Measurements from ENCODE around the gene STH.

Gene STH

GRCh38 chr17:45993962-45994627 lies 5.0 kb upstream of the STH start:
- no peaks in the 10 kb centered on the region for H3K9me3 ChIP-seq (ENCODE audit: severe bottlenecking)
- no peaks in the 10 kb centered on the region for H3K4me1 ChIP-seq (ENCODE audit: insufficient read depth, poor library complexity, severe bottlenecking)
- no peak overlapping the region for H3K4me3 ChIP-seq (ENCODE audit: severe bottlenecking)
- H3K27ac ChIP-seq (ENCODE audit: poor library complexity, severe bottlenecking) = no peak overlapping the region
- no peaks in the 10 kb centered on the region for H3K27me3 ChIP-seq (ENCODE audit: insufficient read depth, poor library complexity, severe bottlenecking)
- ATAC-seq (ENCODE audit: low read depth) = no peak
- no peaks in the 10 kb centered on the region for H3K36me3 ChIP-seq (ENCODE audit: low read depth)
- TF ChIP-seq CTCF (IDR thresholded peaks at IDR 0.05; ENCODE audit: poor library complexity, severe bottlenecking) = no peak
- no peak for DNase-seq (ENCODE audit: low spot score)

GRCh38 chr17:45994987-45995386 lies 4.1 kb upstream of the STH start:
- TF ChIP-seq CTCF (IDR thresholded peaks at IDR 0.05; ENCODE audit: poor library complexity, severe bottlenecking) = no peak
- ATAC-seq (ENCODE audit: low read depth) = no peak

GRCh38 chr17:45995627-45996270 lies 3.3 kb upstream of the STH start:
- no peaks in the 10 kb centered on the region for H3K36me3 ChIP-seq (ENCODE audit: low read depth)
- no peaks in the 10 kb centered on the region for H3K27me3 ChIP-seq (ENCODE audit: insufficient read depth, poor library complexity, severe bottlenecking)
- no peak overlapping the region for H3K27ac ChIP-seq (ENCODE audit: poor library complexity, severe bottlenecking)
- no peak for DNase-seq (ENCODE audit: low spot score)
- no peak for TF ChIP-seq CTCF (IDR thresholded peaks at IDR 0.05; ENCODE audit: poor library complexity, severe bottlenecking)
- H3K4me3 ChIP-seq (ENCODE audit: severe bottlenecking) = no peak overlapping the region
- H3K9me3 ChIP-seq (ENCODE audit: severe bottlenecking) = no peaks in the 10 kb centered on the region
- H3K4me1 ChIP-seq (ENCODE audit: insufficient read depth, poor library complexity, severe bottlenecking) = no peaks in the 10 kb centered on the region
- no peak for ATAC-seq (ENCODE audit: low read depth)

More at GRCh38 chr17:45994987-45995386, 4.1 kb upstream of the STH start:
- no peak for DNase-seq (ENCODE audit: low spot score)
- no peak overlapping the region for H3K27ac ChIP-seq (ENCODE audit: poor library complexity, severe bottlenecking)
- H3K27me3 ChIP-seq (ENCODE audit: insufficient read depth, poor library complexity, severe bottlenecking) = no peaks in the 10 kb centered on the region
- no peak overlapping the region for H3K4me3 ChIP-seq (ENCODE audit: severe bottlenecking)
- H3K9me3 ChIP-seq (ENCODE audit: severe bottlenecking) = no peaks in the 10 kb centered on the region
- H3K36me3 ChIP-seq (ENCODE audit: low read depth) = no peaks in the 10 kb centered on the region
- no peaks in the 10 kb centered on the region for H3K4me1 ChIP-seq (ENCODE audit: insufficient read depth, poor library complexity, severe bottlenecking)

- no peak overlapping the region for H3K27ac ChIP-seq (ENCODE audit: poor library complexity, severe bottlenecking)
- TF ChIP-seq CTCF (IDR thresholded peaks at IDR 0.05; ENCODE audit: poor library complexity, severe bottlenecking) = no peak
- H3K27me3 ChIP-seq (ENCODE audit: insufficient read depth, poor library complexity, severe bottlenecking) = no peaks in the 10 kb centered on the region
- no peaks in the 10 kb centered on the region for H3K4me1 ChIP-seq (ENCODE audit: insufficient read depth, poor library complexity, severe bottlenecking)
- no peaks in the 10 kb centered on the region for H3K9me3 ChIP-seq (ENCODE audit: severe bottlenecking)
- no peaks in the 10 kb centered on the region for H3K36me3 ChIP-seq (ENCODE audit: low read depth)
- DNase-seq (ENCODE audit: low spot score) = no peak
- no peak overlapping the region for H3K4me3 ChIP-seq (ENCODE audit: severe bottlenecking)
- ATAC-seq (ENCODE audit: low read depth) = no peak
Observed at GRCh38 chr17:45996282-45996937, 2.6 kb upstream of the STH start.

Data from RWPE2 (cell line).